ENCODE measurements around the gene KCNK10.

DNA sequence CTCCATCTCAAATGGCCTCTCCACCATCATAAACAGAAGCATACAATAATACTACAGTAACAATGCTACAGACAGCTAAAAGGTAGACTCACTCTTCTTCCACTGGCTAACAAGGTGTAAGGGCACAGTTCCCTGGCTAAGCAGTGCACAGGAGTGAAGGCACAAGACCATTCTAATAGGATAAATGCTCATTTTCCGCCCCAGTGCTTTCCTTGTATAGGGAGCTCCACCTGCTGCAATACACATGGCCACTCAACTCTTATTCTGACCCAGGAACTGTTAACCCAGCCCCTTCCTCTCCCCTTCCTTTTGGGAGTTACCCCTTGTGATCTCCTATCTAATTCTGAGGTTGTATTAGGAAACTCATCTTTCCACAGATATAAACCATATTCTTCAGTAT lies 124.6 kb downstream of the KCNK10 start:
- TF ChIP-seq CTCF (IDR thresholded peaks at IDR 0.05) (no peak), POLR2A (IDR thresholded peaks at IDR 0.05) (no peak)
